Measurements from ENCODE around the gene ARCN1. TPM values are rescaled to one million over a fixed set of nuclear protein-coding genes. Genes with fewer than 3 reads are reported as not detected.

The ARCN1 gene
- total RNA-seq, 4 donors from 2014 or later: 67.8 to 81.6 (median 78.1) TPM

GRCh38 chr11:118607401-118608359, 35.5 kb downstream of the ARCN1 start, which contains the start of gene PHLDB1:
Gene PHLDB1, plus strand, starts transcription at chr11:118607615. Its CDS starts 6,222 bp downstream, at chr11:118613837.
- Histone ChIP-seq H3K4me3 (peak within 1 kb of the TSS; percentile 38 to 87 (median 65)), H3K27ac (peak within 1 kb of the TSS; percentile 81 to 97 (median 92)), H3K4me1 (peaks cover 32 to 87% (median 60%) of the 10 kb centered on the region in 3 donors), H3K9me3 (no peaks in the 10 kb centered on the region), H3K27me3 (peaks cover 0 to 42% (median 0%) of the 10 kb centered on the region in 4 donors), H3K36me3 (peaks cover 0 to 10% (median 0%) of the 10 kb centered on the region in 3 donors)
- TF ChIP-seq, protein P1, sequence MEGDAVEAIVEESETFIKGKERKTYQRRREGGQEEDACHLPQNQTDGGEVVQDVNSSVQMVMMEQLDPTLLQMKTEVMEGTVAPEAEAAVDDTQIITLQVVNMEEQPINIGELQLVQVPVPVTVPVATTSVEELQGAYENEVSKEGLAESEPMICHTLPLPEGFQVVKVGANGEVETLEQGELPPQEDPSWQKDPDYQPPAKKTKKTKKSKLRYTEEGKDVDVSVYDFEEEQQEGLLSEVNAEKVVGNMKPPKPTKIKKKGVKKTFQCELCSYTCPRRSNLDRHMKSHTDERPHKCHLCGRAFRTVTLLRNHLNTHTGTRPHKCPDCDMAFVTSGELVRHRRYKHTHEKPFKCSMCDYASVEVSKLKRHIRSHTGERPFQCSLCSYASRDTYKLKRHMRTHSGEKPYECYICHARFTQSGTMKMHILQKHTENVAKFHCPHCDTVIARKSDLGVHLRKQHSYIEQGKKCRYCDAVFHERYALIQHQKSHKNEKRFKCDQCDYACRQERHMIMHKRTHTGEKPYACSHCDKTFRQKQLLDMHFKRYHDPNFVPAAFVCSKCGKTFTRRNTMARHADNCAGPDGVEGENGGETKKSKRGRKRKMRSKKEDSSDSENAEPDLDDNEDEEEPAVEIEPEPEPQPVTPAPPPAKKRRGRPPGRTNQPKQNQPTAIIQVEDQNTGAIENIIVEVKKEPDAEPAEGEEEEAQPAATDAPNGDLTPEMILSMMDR (IDR thresholded peaks at IDR 0.05): peak; percentile 5 to 51 (median 36)
- TF ChIP-seq POLR2A (IDR thresholded peaks at IDR 0.05): peak in 1 of 4 donors; percentile 37
- no peak for DNase-seq
- intact Hi-C loops (cut with DNase I): no loop called here
- WGBS, 2 donors: 2 to 57% methylated on average over 2 to 10 of the region's 72 CpGs

DNA sequence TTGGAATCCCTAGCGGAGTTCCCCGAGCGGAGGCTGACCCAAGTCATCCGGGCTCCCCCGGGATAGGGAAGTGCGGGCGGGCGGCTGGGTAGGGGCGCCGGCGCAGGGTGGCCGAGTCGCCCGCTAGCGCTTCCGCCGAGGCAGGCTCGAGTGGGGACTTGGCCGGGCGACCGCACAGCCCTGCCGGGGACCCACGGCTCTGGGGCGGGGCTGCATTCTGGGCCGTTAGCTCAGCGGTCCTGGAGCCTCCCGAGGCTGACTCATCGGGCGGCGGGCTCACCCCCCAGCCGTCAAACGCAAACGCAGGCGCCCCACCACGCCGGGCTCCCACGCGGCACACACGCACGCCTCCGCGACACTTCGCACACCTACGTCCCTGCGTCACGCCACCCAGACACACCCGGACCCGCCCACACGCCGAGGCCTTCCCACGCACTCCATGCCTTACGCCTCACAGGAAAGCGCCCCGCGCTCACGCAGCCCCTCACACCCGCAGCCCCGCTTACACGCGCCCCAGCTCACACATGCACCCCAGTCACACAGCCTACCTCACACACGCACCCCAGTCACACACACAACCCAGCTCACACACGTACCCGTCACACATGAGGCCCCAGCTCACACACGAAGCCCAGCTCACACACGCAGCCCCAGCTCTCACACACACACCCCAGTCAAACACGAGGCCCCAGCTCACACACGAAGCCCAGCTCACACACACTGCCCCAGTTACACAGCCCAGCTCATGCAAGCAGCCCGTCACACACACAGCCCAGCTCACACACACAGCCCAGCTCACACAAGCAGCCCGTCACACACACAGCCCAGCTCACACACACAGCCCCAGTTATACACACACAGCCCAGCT, 36.4 kb downstream of the ARCN1 start:
- intact Hi-C loops (cut with DNase I): no loop called here
- Histone ChIP-seq H3K36me3 (peaks cover 0 to under 1% (median 0%) of the 10 kb centered on the region in 3 donors), H3K4me1 (peaks cover 32 to 94% (median 60%) of the 10 kb centered on the region in 3 donors), H3K9me3 (no peaks in the 10 kb centered on the region), H3K4me3 (peak overlapping the region; percentile 38 to 87 (median 65)), H3K27ac (peak overlapping the region; percentile 81 to 97 (median 92)), H3K27me3 (peaks cover 0 to 42% (median 0%) of the 10 kb centered on the region in 4 donors)
- no peak for DNase-seq
- 0 to 65% methylated on average over 4 to 20 of the region's 69 CpGs for WGBS, 2 donors
- peak in 2 of 4 donors; percentile 32 to 37 for TF ChIP-seq POLR2A (IDR thresholded peaks at IDR 0.05)
- TF ChIP-seq, protein P1 (IDR thresholded peaks at IDR 0.05): peak in 1 of 6 experiments; percentile 7

DNA sequence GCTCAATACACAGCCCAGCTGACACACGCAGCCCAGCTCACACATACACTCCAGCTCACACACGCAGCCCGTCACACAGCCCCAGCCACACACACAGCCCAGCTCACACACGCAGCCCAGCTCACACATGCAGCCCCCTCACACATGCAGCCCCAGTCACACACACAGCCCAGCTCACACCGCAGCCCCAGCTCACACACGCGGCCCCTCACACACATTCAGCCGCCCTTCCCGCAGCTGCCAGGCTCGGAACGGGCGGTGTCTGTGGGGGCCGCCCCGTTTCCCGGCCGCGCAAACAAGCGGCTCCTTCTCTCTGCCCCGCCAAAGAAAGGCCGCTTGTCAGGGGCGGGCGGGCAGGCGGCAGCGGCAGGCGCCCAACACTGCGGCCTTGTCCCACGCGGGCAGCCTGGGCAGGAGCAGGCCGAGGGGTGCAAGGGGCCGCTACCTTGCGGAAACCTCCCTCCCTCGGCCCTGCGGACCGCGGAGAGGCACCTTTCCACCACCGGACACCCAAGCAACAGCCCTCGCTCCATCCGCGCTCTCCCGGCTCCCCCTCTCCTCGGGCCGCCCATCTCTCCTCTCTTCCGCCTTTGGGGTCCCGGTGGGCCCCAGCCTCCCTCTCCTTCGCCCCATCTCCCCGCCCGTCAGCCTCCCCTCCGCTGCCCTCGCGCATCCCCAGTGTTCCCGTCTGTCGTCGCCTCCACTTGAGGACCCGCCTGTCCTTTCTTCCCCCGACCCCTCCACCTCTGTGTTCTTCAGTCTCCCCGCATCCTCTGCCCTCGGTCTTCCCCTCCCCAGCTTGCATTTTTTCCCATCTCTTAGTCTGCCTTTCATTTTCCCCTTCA, 37.4 kb downstream of the ARCN1 start:
- H3K4me1 ChIP-seq: peaks cover 32 to 88% (median 59%) of the 10 kb centered on the region in 3 donors
- H3K27ac ChIP-seq: peak overlapping the region; percentile 81 to 97 (median 92)
- H3K4me3 ChIP-seq: peak overlapping the region; percentile 25 to 87 (median 65)
- 37 to 49% methylated on average over 29 to 30 of the region's 57 CpGs for WGBS, 2 donors
- intact Hi-C loops (cut with DNase I): no loop called here
- DNase-seq: no peak
- no peak for TF ChIP-seq POLR2A (IDR thresholded peaks at IDR 0.05)
- TF ChIP-seq, protein P1 (IDR thresholded peaks at IDR 0.05): no peak
- peaks cover 0 to 42% (median 0%) of the 10 kb centered on the region in 4 donors for H3K27me3 ChIP-seq
- peaks cover 0 to 5% (median 0%) of the 10 kb centered on the region in 3 donors for H3K36me3 ChIP-seq
- no peaks in the 10 kb centered on the region for H3K9me3 ChIP-seq

DNA sequence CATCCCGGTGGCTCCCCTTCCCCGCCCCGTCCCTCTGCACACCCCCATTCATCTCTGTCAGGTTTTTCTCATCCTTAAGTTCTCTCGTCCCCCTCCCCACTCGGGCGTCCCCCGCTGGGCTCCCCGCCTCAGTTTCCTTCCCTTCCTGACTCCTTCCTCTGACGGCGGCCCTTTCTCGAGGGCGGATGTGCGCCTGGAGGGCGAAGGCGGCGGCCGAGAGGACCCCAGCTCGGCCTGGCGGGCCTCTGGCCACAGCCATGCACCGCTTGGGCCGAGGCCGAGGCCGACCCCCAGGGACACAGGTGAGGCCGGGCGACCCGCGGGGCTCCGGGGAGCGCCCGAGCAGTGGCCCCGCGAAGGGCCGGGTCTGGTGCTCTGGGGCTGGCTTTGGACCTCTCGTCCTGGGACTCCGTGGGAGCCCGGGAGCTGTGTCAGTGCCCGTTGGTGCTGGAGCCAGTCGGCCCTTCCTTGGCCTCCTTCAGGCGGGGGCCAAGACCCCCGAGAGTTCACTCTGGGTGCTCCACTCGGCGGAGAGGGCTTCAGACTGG, 38.1 kb downstream of the ARCN1 start:
- peaks cover 32 to 81% (median 52%) of the 10 kb centered on the region in 3 donors for H3K4me1 ChIP-seq
- H3K27ac ChIP-seq: peak overlapping the region; percentile 81 to 97 (median 92)
- H3K36me3 ChIP-seq: peaks cover 0 to 12% (median 0%) of the 10 kb centered on the region in 3 donors
- no peaks in the 10 kb centered on the region for H3K9me3 ChIP-seq
- intact Hi-C loops (cut with DNase I): no loop called here
- no peak for DNase-seq
- 22 to 26% methylated on average over 8 to 10 of the region's 42 CpGs for WGBS, 2 donors
- peak overlapping the region; percentile 25 to 87 (median 65) for H3K4me3 ChIP-seq
- H3K27me3 ChIP-seq: peaks cover 0 to 42% (median 0%) of the 10 kb centered on the region in 4 donors
- TF ChIP-seq POLR2A (IDR thresholded peaks at IDR 0.05): no peak
- TF ChIP-seq, protein P1 (IDR thresholded peaks at IDR 0.05): no peak

Measured in esophagus squamous epithelium (tissue), 5 donors.